Epithelial cell of proximal tubule (primary cell): Measurements from ENCODE around the gene MARK3. TPM values are rescaled to one million over a fixed set of nuclear protein-coding genes. Genes with fewer than 3 reads are reported as not detected.

Experiments
- DNase-seq: peaks from one replicate; pipeline ENCODE4 v3.0.0-alpha.2; 2011; ENCODE audit warnings: low read depth
- H3K4me3 ChIP-seq: 2 replicates; pipeline ENCODE4 v1.5.1; 2011; ENCODE audit warnings: low read depth, mild to moderate bottlenecking, low read length
- CTCF ChIP-seq: conservative IDR thresholded peaks from 2 replicates; pipeline ENCODE4 v1.5.1; 2012; ENCODE audit warnings: low read depth, mild to moderate bottlenecking, low read length
- total RNA-seq: library from RNA; depleted of rRNA; stranded (reverse); fragments of >200 nt; gene quantifications from 2 replicates; pipeline ENCODE4 v1.2.3, GENCODE V29; 2015

The MARK3 gene
- total RNA-seq, 1 donor from 2014 or later, result 47.5 TPM

- no peak for TF ChIP-seq CTCF
- no peak overlapping the region for H3K4me3 ChIP-seq
- DNase-seq, result no peak
These were observed 48.8 kb downstream of the MARK3 start for GRCh38 chr14:103433916-103434563.

GRCh38 chr14:103434868-103435442 lies 49.7 kb downstream of the MARK3 start:
- TF ChIP-seq CTCF, result no peak
- no peak for DNase-seq
- H3K4me3 ChIP-seq, result no peak overlapping the region

GRCh38 chr14:103436533-103436932 lies 51.3 kb downstream of the MARK3 start:
- no peak for TF ChIP-seq CTCF
- no peak for DNase-seq
- no peak overlapping the region for H3K4me3 ChIP-seq

GRCh38 chr14:103442288-103442687 lies 57.1 kb downstream of the MARK3 start:
- no peak for DNase-seq
- H3K4me3 ChIP-seq, result no peak overlapping the region
- TF ChIP-seq CTCF, result no peak

- no peak for TF ChIP-seq CTCF
- DNase-seq, result no peak
- no peak overlapping the region for H3K4me3 ChIP-seq
These were observed 57.9 kb downstream of the MARK3 start for GRCh38 chr14:103443111-103443510.

- TF ChIP-seq CTCF, result no peak
- DNase-seq, result no peak
- H3K4me3 ChIP-seq, result no peak overlapping the region
These were observed 59.8 kb downstream of the MARK3 start for GRCh38 chr14:103444837-103445524.

GRCh38 chr14:103445806-103446205 lies 60.6 kb downstream of the MARK3 start:
- DNase-seq, result no peak
- TF ChIP-seq CTCF, result no peak
- no peak overlapping the region for H3K4me3 ChIP-seq
